ENCODE measurements around the gene TCF12.

Gene TCF12

GRCh38 chr15:57185507-57186074 lies 267.1 kb downstream of the TCF12 start:
- no peak for DNase-seq

GRCh38 chr15:57189466-57189865 lies 271.0 kb downstream of the TCF12 start:
- DNase-seq, result no peak

- no peak for DNase-seq
Measured at GRCh38 chr15:57190208-57190607, 271.8 kb downstream of the TCF12 start.

- DNase-seq, result no peak
Measured at GRCh38 chr15:57193161-57193560, 274.7 kb downstream of the TCF12 start.

GRCh38 chr15:57195326-57195725 lies 276.9 kb downstream of the TCF12 start:
- DNase-seq, result no peak

- no peak for DNase-seq
Measured at GRCh38 chr15:57196865-57197264, 278.4 kb downstream of the TCF12 start.

GRCh38 chr15:57198131-57198530 lies 279.7 kb downstream of the TCF12 start:
- DNase-seq, result no peak

- DNase-seq, result no peak
Measured at GRCh38 chr15:57198654-57199291, 280.3 kb downstream of the TCF12 start.

GRCh38 chr15:57201578-57201977 lies 283.1 kb downstream of the TCF12 start:
- no peak for DNase-seq

- no peak for DNase-seq
Measured at GRCh38 chr15:57203906-57204305, 285.5 kb downstream of the TCF12 start.

- no peak for DNase-seq
Measured at GRCh38 chr15:57205027-57205855, 286.8 kb downstream of the TCF12 start.

GRCh38 chr15:57205996-57206395 lies 287.6 kb downstream of the TCF12 start:
- no peak for DNase-seq

GRCh38 chr15:57213862-57214261 lies 295.4 kb downstream of the TCF12 start:
- no peak for DNase-seq

GRCh38 chr15:57215326-57215725 lies 296.9 kb downstream of the TCF12 start:
- no peak for DNase-seq

GRCh38 chr15:57215881-57216280 lies 297.4 kb downstream of the TCF12 start:
- DNase-seq, result no peak

- no peak for DNase-seq
Measured at GRCh38 chr15:57216288-57216687, 297.8 kb downstream of the TCF12 start.

- DNase-seq, result no peak
Measured at GRCh38 chr15:57217778-57218598, 299.5 kb downstream of the TCF12 start.

GRCh38 chr15:57218826-57219576 lies 300.6 kb downstream of the TCF12 start:
- no peak for DNase-seq

- no peak for DNase-seq
Measured at GRCh38 chr15:57220205-57220604, 301.8 kb downstream of the TCF12 start.

- DNase-seq, result no peak
Measured at GRCh38 chr15:57221134-57221533, 302.7 kb downstream of the TCF12 start.

GRCh38 chr15:57223345-57223744 lies 304.9 kb downstream of the TCF12 start:
- no peak for DNase-seq

- no peak for DNase-seq
Measured at GRCh38 chr15:57223887-57224286, 305.4 kb downstream of the TCF12 start.
